Caco-2 (cell line): ENCODE results near the gene DPP10. TPM values are rescaled to one million over a fixed set of nuclear protein-coding genes. Genes with fewer than 3 reads are reported as not detected.

Experiments used
- BruUV-seq: library from RNA; stranded (reverse); fragments of 400-500 nt; replicated peaks from 2 replicates; lab custom pipeline; 2021; lab: Mats Ljungman, UMichigan
- CTCF ChIA-PET: fragments of 300-600 bp; sonication (Branson Sonifier 250); formaldehyde crosslinking; loops from one replicate; lab custom pipeline; 2022; ENCODE audit warnings: antibody characterized with exemption; lab: Charles Lee
- POLR2A ChIA-PET: fragments of 300-600 bp; sonication (Branson Sonifier 250); formaldehyde crosslinking; loops from one replicate; lab custom pipeline; 2022; ENCODE audit warnings: antibody characterized with exemption; lab: Charles Lee
- DNase-seq, 2 experiments: peaks; one replicate each; pipeline versions ENCODE4 v3.0.0 to v3.0.0-alpha.2; 2020 to 2022
- H3K27me3 ChIP-seq: replicated peaks from 2 replicates; pipeline ENCODE4 v1.6.0; 2011; ENCODE audit warnings: low read length; ENCODE audit not compliant: control insufficient read depth, insufficient read depth
- H3K36me3 ChIP-seq: 2 replicates; pipeline ENCODE4 v1.5.1; 2011; ENCODE audit warnings: low read length; ENCODE audit not compliant: control insufficient read depth, insufficient read depth
- H3K4me1 ChIP-seq: fragments of 250-450 bp; sonication (Bioruptor Pico); 2 replicates; pipeline ENCODE4 v1.5.1; 2020; ENCODE audit warnings: mild to moderate bottlenecking
- H3K4me3 ChIP-seq: 2 replicates; pipeline ENCODE4 v1.5.1; 2011; ENCODE audit warnings: low read depth, mild to moderate bottlenecking, control low read depth, low read length
- H3K9me3 ChIP-seq: fragments of 250-450 bp; sonication (Bioruptor Pico); 2 replicates; pipeline ENCODE4 v1.5.1; 2020; ENCODE audit warnings: mild to moderate bottlenecking, moderate library complexity
- H3K27ac Mint-ChIP-seq: one replicate; pipeline ENCODE4 v1.8.0; 2022; ENCODE audit warnings: mixed read lengths; ENCODE audit not compliant: unreplicated experiment
- H3K27me3 Mint-ChIP-seq: one replicate; pipeline ENCODE4 v1.8.0; 2022; ENCODE audit warnings: mixed read lengths; ENCODE audit not compliant: insufficient read depth, unreplicated experiment
- H3K36me3 Mint-ChIP-seq: one replicate; pipeline ENCODE4 v1.8.0; 2022; ENCODE audit warnings: mild to moderate bottlenecking, mixed read lengths; ENCODE audit not compliant: insufficient read depth, unreplicated experiment
- H3K4me1 Mint-ChIP-seq: one replicate; pipeline ENCODE4 v1.8.0; 2022; ENCODE audit warnings: low read depth, mixed read lengths; ENCODE audit not compliant: unreplicated experiment
- H3K4me3 Mint-ChIP-seq: one replicate; pipeline ENCODE4 v1.8.0; 2022; ENCODE audit warnings: mild to moderate bottlenecking, moderate library complexity, mixed read lengths; ENCODE audit not compliant: unreplicated experiment
- H3K9me3 Mint-ChIP-seq: one replicate; pipeline ENCODE4 v1.8.0; 2022; ENCODE audit warnings: mixed read lengths; ENCODE audit not compliant: unreplicated experiment
- CTCF ChIP-seq, 2 experiments: fragments of 200-600 bp in 1 of 2; IDR thresholded peaks; 1 replicate in 1 of 2; 2 replicates in 1 of 2; pipeline versions ENCODE4 v1.5.1 to v1.8.0; 2011 to 2022; ENCODE audit warnings: antibody characterized with exemption in 1 of 2, control low read depth in 1 of 2, inconsistent platforms in 1 of 2, low read depth in 1 of 2, low read length in 1 of 2, mild to moderate bottlenecking in 1 of 2, moderate library complexity in 1 of 2; ENCODE audit not compliant: insufficient read depth in 1 of 2, severe bottlenecking in 1 of 2, unreplicated experiment in 1 of 2
- intact Hi-C: fragments of 100-400 bp; cut with micrococcal nuclease; formaldehyde crosslinking; loops from one replicate; pipeline ENCODE4 v1.10.0; 2022; ENCODE audit not compliant: unreplicated experiment
- total RNA-seq: library from RNA; stranded (reverse); gene quantifications from 2 replicates; pipeline ENCODE4 v1.2.3, GENCODE V29; 2022

DPP10 gene
- total RNA-seq, 1 experiment from 2014 or later = not detected

- Mint-ChIP-seq H3K4me3 (no peak overlapping the region), H3K27me3 (no peaks in the 10 kb centered on the region), H3K27ac (no peak overlapping the region), H3K4me1 (no peaks in the 10 kb centered on the region), H3K36me3 (no peaks in the 10 kb centered on the region), H3K9me3 (peaks cover 35% of the 10 kb centered on the region)
- CTCF ChIA-PET = no interaction called here
- Histone ChIP-seq H3K4me1 (no peaks in the 10 kb centered on the region), H3K36me3 (no peaks in the 10 kb centered on the region), H3K9me3 (no peaks in the 10 kb centered on the region), H3K4me3 (no peak overlapping the region), H3K27me3 (no peaks in the 10 kb centered on the region)
- intact Hi-C loops = no loop called here
- POLR2A ChIA-PET = no interaction called here
- TF ChIP-seq CTCF (IDR thresholded peaks at IDR 0.05; ENCODE audit: insufficient read depth in 1 of 2, low read depth in 1 of 2, low read length in 1 of 2, severe bottlenecking in 1 of 2, unreplicated experiment in 1 of 2) = no peak
- peak in 1 of 2 experiments; percentile 12 for DNase-seq
- BruUV-seq = no TSS peak
Measured at GRCh38 chr2:114929225-114929624, 486.8 kb downstream of the DPP10 start.

GRCh38 chr2:114933671-114934241 is 491.3 kb downstream of the DPP10 start:
- H3K36me3 ChIP-seq = no peaks in the 10 kb centered on the region
- no peaks in the 10 kb centered on the region for H3K4me1 ChIP-seq
- BruUV-seq = no TSS peak
- peaks cover 4% of the 10 kb centered on the region for H3K27me3 Mint-ChIP-seq
- no peak overlapping the region for H3K4me3 ChIP-seq
- no peaks in the 10 kb centered on the region for H3K27me3 ChIP-seq
- DNase-seq = no peak
- H3K9me3 Mint-ChIP-seq = peaks cover 20% of the 10 kb centered on the region
- H3K9me3 ChIP-seq = 0 out of 2 replicates have a peak, but pooled peaks cover 3% of the 10 kb centered on the region
- TF ChIP-seq CTCF (IDR thresholded peaks at IDR 0.05; ENCODE audit: insufficient read depth in 1 of 2, low read depth in 1 of 2, low read length in 1 of 2, severe bottlenecking in 1 of 2, unreplicated experiment in 1 of 2) = no peak
- no peak overlapping the region for H3K27ac Mint-ChIP-seq
- no peak overlapping the region for H3K4me3 Mint-ChIP-seq
- no peaks in the 10 kb centered on the region for H3K4me1 Mint-ChIP-seq
- intact Hi-C loops = no loop called here
- no peaks in the 10 kb centered on the region for H3K36me3 Mint-ChIP-seq
- ChIA-PET POLR2A (no interaction called here), CTCF (no interaction called here)

- no peak for DNase-seq
- intact Hi-C loops = no loop called here
- Histone ChIP-seq H3K9me3 (0 out of 2 replicates have a peak, but pooled peaks cover 3% of the 10 kb centered on the region), H3K4me1 (no peaks in the 10 kb centered on the region), H3K36me3 (no peaks in the 10 kb centered on the region), H3K27me3 (no peaks in the 10 kb centered on the region), H3K4me3 (no peak overlapping the region)
- no peak for TF ChIP-seq CTCF (IDR thresholded peaks at IDR 0.05; ENCODE audit: insufficient read depth in 1 of 2, low read depth in 1 of 2, low read length in 1 of 2, severe bottlenecking in 1 of 2, unreplicated experiment in 1 of 2)
- CTCF ChIA-PET = no interaction called here
- H3K4me3 Mint-ChIP-seq = no peak overlapping the region
- peaks cover 10% of the 10 kb centered on the region for H3K9me3 Mint-ChIP-seq
- POLR2A ChIA-PET = no interaction called here
- no TSS peak for BruUV-seq
- peaks cover 4% of the 10 kb centered on the region for H3K27me3 Mint-ChIP-seq
- no peak overlapping the region for H3K27ac Mint-ChIP-seq
- no peaks in the 10 kb centered on the region for H3K4me1 Mint-ChIP-seq
- no peaks in the 10 kb centered on the region for H3K36me3 Mint-ChIP-seq
Measured at GRCh38 chr2:114935031-114935430, 492.6 kb downstream of the DPP10 start.
